Spinal cord (tissue), 10 donors: ENCODE data around the gene INAFM2. TPM values are rescaled to one million over a fixed set of nuclear protein-coding genes. Genes with fewer than 3 reads are reported as not detected.

ENCODE experiments used
- DNase-seq, 6 donors: peaks; one replicate each; pipeline versions ENCODE4 v3.0.0 to v3.0.0-alpha.2; 2013 to 2015; ENCODE audit warnings: low spot score in 6 of 6, low read depth in 4 of 6
- H3K27ac ChIP-seq: one replicate; pipeline ENCODE4 v1.5.1; 2013; ENCODE audit warnings: low read depth, low read length, control low read depth
- H3K27me3 ChIP-seq: one replicate; pipeline ENCODE4 v1.6.1; 2013; ENCODE audit warnings: low read length; ENCODE audit not compliant: control insufficient read depth, insufficient read depth
- H3K36me3 ChIP-seq: one replicate; pipeline ENCODE4 v1.6.1; 2013; ENCODE audit warnings: low read length; ENCODE audit not compliant: control insufficient read depth, insufficient read depth
- H3K4me1 ChIP-seq: one replicate; pipeline ENCODE4 v1.6.1; 2013; ENCODE audit warnings: low read length; ENCODE audit not compliant: control insufficient read depth, insufficient read depth
- H3K4me3 ChIP-seq: one replicate; pipeline ENCODE4 v1.5.1; 2013; ENCODE audit warnings: low read depth, low read length, control low read depth
- H3K9me3 ChIP-seq: one replicate; pipeline ENCODE4 v1.6.1; 2013; ENCODE audit warnings: low read length; ENCODE audit not compliant: control insufficient read depth, insufficient read depth
- WGBS: methylation state at CpG from one replicate; pipeline ENCODE4 v1.1.5; 2013; ENCODE audit warnings: missing lambda C conversion rate; ENCODE audit not compliant: insufficient coverage; 5-methylcytosine and 5-hydroxymethylcytosine counted together
- polyA plus RNA-seq, 2 donors: library from polyadenylated mRNA; unstranded; fragments of 120-200 nt; gene quantifications; one replicate each; pipeline ENCODE4 v1.2.1, GENCODE V29; 2013; ENCODE audit not compliant: insufficient read length in 2 of 2
- total RNA-seq, 2 donors: library from RNA; depleted of rRNA in 1 of 2; stranded (reverse); fragments of 120-200 nt in 1 of 2; fragments of >200 nt in 1 of 2; gene quantifications; one replicate each; pipeline versions ENCODE4 v1.2.3 to v1.2.4, GENCODE V29; 2013 to 2014
- donor health status: healthy.

The INAFM2 gene
- total and polyA plus RNA-seq, 4 donors, result 17.0 to 29.6 (median 23.3) TPM

DNA sequence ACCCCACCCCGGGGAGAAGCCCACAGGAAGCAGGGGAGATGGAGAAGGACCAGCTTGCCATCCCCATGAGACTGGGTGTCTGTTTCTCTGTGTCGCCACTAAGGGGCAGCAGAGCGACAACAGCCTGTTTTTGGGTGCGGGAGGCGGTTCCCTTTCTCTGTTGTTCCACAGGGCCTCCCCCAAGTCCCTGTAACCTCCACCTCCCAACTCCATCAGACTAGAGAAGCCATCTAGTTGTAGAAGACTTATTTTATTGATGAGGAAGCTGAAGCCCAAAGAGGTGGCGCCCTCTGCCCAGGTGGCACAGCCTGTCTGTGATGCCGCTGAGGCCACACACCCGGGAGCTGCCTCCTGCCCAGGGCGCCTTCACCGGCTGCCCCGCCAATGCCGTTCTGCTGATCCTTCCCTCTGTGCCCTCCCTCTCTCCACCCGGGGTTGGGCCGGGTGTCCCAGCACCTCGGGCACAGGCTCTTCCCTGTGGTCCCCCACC, 21.2 kb downstream of the INAFM2 start:
- Histone ChIP-seq H3K4me1 (peaks cover 34% of the 10 kb centered on the region), H3K36me3 (no peaks in the 10 kb centered on the region), H3K9me3 (no peaks in the 10 kb centered on the region), H3K27ac (no peak overlapping the region), H3K4me3 (no peak overlapping the region), H3K27me3 (no peaks in the 10 kb centered on the region)
- peak in 2 of 6 donors; percentile 74 to 79 for DNase-seq
- WGBS, result 58% methylated on average over 11 of the region's 15 CpGs

DNA sequence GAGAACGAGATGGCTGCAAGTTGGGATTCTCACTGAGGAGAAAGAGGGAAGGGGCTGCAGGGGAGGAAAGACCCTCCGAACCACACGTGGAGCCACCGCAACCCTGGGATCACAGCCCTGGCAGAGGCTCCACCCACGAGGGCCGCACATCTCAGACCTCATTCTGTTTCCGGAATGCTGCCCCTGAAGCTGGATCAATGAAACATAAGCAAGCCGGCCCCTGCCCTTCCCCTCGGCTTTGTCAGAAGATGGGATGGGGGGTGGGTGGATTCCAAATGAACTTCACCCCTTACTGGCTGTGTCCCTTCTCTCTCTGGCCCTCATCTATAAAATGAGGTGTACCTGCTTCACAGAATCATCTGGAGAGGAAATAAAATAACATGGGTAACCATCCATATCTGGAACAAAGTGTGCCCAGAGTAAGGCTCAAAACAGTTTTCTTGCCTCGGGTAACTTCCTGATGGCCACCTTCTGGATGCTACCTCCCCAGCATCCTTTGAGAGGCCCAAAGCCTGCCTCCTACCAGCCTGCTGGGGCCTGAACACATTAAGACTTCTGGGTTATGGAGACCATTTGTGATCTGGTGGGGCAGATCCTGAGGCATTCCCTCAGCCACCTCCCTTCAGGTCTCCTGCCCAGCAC, 21.9 kb downstream of the INAFM2 start:
- Histone ChIP-seq H3K27ac (no peak overlapping the region), H3K4me1 (peaks cover 28% of the 10 kb centered on the region), H3K27me3 (no peaks in the 10 kb centered on the region), H3K36me3 (no peaks in the 10 kb centered on the region), H3K4me3 (no peak overlapping the region), H3K9me3 (no peaks in the 10 kb centered on the region)
- 73% methylated on average over 8 of the region's 10 CpGs for WGBS
- no peak for DNase-seq

DNA sequence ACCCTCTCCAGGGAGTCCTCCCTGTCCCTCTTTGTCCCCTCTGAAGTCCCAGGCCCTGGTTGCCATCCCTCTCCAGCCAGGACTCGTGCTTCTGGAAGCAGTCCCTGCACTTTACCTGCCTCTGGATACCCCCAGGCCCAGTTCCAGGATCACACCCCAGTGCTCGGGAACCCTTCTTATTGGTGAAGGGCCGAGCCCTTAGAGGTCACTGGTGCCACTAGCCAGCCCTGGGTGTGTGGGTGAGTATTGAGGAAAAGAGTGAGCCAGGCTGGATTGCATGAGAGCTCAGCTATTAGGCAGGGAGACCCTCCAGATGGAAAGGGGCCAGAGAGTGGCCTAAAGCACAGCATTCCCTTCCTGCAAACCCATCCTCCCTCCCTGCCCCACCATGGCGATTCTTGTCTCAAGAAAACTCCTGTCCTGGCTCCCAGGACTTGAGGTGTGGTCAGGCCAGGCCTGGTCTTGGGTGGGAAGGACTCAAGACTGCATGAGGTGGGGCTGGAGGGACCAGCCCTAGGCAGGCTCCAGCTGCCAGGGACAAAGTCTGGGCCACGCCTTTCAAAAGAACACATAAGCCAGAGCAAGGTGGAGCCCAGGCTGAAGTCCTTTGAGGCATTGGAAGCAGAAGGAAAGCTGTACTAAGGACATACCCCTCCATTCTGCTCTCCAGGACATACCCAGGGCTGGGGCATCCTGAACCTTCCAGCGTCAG, 22.5 kb downstream of the INAFM2 start:
- no peaks in the 10 kb centered on the region for H3K36me3 ChIP-seq
- no peaks in the 10 kb centered on the region for H3K27me3 ChIP-seq
- no peaks in the 10 kb centered on the region for H3K9me3 ChIP-seq
- no peak overlapping the region for H3K4me3 ChIP-seq
- peaks cover 21% of the 10 kb centered on the region for H3K4me1 ChIP-seq
- WGBS, result 88% methylated on average over 6 of the region's 6 CpGs
- no peak for DNase-seq
- H3K27ac ChIP-seq, result no peak overlapping the region

DNA sequence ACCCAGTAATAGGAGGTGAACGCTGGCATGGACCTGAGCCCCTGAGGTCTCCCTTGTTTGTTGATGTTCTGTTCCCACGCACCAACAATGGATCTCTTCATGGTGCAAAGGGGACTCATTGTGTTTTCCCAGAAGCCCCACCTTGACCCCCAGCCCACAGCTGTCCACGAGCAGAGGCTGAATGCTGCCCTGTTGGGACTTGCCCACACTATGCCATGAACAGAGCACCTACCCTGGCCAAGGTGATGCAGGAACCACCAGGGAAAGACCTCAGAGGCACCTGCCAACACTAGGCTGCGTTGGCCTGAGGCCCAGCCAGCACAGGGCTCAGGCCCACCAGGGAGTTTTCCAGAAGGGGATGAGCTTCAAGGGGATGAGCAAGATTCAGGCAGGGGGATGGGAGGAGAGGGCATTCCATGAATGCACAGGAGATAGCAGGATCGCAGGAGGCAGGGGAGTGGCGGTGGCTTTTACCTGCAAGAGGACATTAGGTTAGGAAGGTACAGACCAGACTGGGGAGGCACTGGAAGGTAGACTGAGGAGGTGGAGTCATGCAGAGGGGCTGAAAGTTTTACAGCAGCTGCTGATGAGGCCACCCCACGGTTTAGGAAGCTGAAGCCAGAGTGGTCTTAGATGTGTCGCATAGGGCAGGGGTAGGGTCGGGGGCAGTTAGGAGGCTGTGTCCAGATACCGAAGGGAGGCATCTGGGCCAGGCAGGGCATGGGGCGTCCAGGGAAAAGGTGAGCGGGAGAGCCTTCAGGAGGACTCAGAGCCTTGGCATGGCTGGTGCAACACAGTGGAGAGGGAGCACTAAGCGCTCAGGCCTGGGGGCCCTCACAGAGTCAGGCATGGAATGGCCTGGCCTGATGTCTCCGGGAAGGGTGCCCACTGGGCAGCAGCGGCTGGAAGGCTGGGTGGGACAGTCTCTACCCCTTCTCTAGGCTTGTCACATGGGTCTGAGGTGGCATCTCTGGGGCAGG, 23.4 kb downstream of the INAFM2 start:
- no peak for DNase-seq
- Histone ChIP-seq H3K9me3 (no peaks in the 10 kb centered on the region), H3K4me3 (no peak overlapping the region), H3K36me3 (no peaks in the 10 kb centered on the region), H3K27me3 (no peaks in the 10 kb centered on the region), H3K4me1 (peaks cover 19% of the 10 kb centered on the region), H3K27ac (no peak overlapping the region)
- WGBS, result 84% methylated on average over 15 of the region's 15 CpGs

DNA sequence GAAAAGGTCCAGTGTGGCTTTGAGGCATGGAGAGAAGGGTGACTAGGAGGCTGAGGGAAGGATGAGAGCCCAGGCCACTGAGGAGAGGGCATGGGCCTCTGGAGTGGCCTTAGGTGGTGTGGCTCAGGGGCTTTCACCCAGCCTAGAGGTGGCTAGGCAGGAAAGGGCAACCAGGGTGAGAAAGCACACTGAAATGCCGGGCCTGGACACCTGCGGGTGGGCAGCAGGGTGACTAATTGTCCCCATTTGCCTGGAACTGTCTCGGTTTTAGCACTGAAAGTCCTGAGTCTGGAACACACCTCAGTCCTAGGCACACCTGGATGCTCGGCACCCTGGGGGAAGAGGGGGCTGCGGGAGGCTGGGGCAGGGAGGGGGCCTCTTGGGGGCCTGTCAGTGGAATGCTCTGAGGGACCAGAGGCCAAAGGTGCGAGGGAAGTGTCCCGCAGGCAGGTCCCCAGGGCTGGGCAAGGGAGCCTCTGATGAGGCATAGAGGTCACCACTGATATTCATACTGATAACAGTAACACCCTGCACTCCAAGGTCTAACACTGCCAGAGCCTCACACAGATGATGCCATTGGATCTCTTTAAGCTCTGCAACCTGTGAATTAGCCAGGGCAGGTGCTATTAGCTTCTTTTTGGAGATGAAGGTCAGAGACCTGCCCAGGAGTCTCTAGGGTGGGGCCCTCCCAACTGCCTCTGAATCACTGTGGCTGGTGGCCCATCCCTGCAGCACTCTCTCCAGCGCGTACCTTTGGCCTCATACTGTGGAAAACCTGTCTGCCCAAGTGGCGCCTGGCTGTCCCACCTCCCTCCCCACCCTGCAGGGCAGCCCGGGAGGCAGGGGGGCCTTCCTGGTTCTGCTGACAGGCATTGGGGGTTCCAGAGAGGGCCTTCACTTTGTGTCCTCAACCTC, 24.3 kb downstream of the INAFM2 start:
- no peaks in the 10 kb centered on the region for H3K36me3 ChIP-seq
- no peaks in the 10 kb centered on the region for H3K27me3 ChIP-seq
- H3K27ac ChIP-seq, result no peak overlapping the region
- H3K4me3 ChIP-seq, result no peak overlapping the region
- 91% methylated on average over 11 of the region's 11 CpGs for WGBS
- no peak for DNase-seq
- no peaks in the 10 kb centered on the region for H3K9me3 ChIP-seq
- H3K4me1 ChIP-seq, result peaks cover 19% of the 10 kb centered on the region

DNA sequence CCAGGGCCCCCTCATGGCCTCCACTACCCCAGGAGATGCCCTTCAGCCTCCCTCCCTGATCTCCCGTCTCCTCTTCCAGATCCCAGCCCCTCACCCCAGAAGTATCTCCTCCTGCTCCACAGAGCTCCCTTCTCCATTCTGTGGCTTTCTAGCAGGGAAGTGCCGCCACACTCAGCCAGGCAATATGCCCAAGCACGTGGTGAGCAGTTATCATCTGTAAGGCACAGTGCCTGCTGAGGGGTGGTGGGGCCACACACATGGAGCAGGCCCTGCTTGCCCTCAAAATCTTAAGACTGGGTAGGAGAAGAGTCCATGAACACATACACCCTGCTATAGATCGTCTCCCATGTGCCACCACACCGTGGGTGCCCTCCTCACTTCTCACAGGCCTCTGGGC, 25.0 kb downstream of the INAFM2 start:
- no peak overlapping the region for H3K27ac ChIP-seq
- H3K36me3 ChIP-seq, result no peaks in the 10 kb centered on the region
- no peaks in the 10 kb centered on the region for H3K27me3 ChIP-seq
- WGBS, result 93% methylated on average over 4 of the region's 5 CpGs
- no peak for DNase-seq
- H3K9me3 ChIP-seq, result no peaks in the 10 kb centered on the region
- H3K4me1 ChIP-seq, result peaks cover 14% of the 10 kb centered on the region
- H3K4me3 ChIP-seq, result no peak overlapping the region

DNA sequence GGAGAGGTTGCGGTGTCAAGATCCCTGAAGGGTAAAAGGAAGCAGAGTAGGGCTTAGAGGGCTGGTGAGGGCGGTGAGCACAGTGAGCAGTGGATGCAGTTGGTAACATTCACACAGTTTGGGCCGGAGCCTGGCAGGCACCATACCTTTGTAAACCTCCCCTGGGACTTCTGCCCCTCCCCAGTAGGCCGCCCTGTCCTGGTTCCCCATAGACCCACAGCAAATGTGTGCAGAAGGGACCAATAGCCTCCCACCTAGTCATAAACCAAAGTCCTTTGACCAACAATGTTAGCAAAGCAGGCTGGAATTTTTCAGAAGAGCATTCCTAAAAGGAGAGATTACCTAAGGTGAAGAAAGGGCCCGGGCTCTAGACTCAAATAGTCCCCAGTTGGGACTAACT, 25.7 kb downstream of the INAFM2 start:
- Histone ChIP-seq H3K4me3 (no peak overlapping the region), H3K9me3 (no peaks in the 10 kb centered on the region), H3K27me3 (no peaks in the 10 kb centered on the region), H3K4me1 (peaks cover 21% of the 10 kb centered on the region), H3K27ac (no peak overlapping the region), H3K36me3 (no peaks in the 10 kb centered on the region)
- 94% methylated on average over 4 of the region's 5 CpGs for WGBS
- no peak for DNase-seq

DNA sequence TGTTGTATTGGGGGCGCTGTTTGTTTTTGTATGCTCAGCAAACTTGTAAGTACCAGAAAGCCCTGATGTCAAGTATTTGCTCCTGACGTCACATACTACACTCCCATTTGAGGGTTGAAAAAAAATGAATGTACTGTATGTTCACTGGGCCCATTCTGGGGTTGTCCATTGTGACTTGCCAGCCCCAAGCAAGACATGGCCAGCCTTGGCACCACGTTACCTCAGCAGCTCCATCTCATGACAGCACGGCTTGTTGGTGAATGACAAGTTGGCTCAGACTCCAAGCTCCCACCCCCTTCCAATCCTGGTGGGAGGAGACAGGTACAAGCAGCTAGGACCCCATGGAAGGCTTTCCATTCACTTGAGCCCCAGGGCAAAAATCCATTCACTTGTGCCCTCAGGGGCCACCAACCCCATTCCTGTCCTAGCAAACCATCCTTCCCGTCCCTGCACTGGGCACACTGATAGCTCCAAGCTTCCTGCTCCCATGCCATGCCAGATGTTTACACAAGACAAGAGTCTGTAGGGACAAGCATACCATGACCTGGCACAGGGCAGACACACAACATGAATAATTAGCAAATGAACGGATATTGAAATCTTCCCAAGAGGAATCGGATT, 28.9 kb downstream of the INAFM2 start:
- 81% methylated on average over 4 of the region's 7 CpGs for WGBS

More for the DNA sequence above, 28.9 kb downstream of the INAFM2 start:
- Histone ChIP-seq H3K27ac (no peak overlapping the region), H3K4me3 (no peak overlapping the region), H3K27me3 (no peaks in the 10 kb centered on the region), H3K9me3 (no peaks in the 10 kb centered on the region), H3K4me1 (peaks cover 21% of the 10 kb centered on the region), H3K36me3 (no peaks in the 10 kb centered on the region)
- DNase-seq, result no peak
